Ectodermal cell (in vitro differentiated cells): Measurements from ENCODE around the gene IDH3A.

Experiments used
- H3K27ac ChIP-seq: 2 replicates; pipeline ENCODE4 v1.7.0; 2013; ENCODE audit warnings: mild to moderate bottlenecking, low read depth, low read length; ENCODE audit not compliant: insufficient read depth, poor library complexity, severe bottlenecking
- H3K27me3 ChIP-seq: 2 replicates; pipeline ENCODE4 v1.7.0; 2013; ENCODE audit warnings: mild to moderate bottlenecking, low read length; ENCODE audit not compliant: insufficient read depth, control insufficient read depth, poor library complexity, severe bottlenecking
- H3K36me3 ChIP-seq: one replicate; pipeline ENCODE4 v1.7.0; 2013; ENCODE audit warnings: low read length; ENCODE audit not compliant: control insufficient read depth, insufficient read depth
- H3K4me1 ChIP-seq: one replicate; pipeline ENCODE4 v1.7.0; 2013; ENCODE audit warnings: low read length; ENCODE audit not compliant: control insufficient read depth, insufficient read depth
- H3K4me3 ChIP-seq: 2 replicates; pipeline ENCODE4 v1.7.0; 2013; ENCODE audit warnings: low read depth, low read length, control low read depth; ENCODE audit not compliant: insufficient read depth
- H3K9me3 ChIP-seq: 2 replicates; pipeline ENCODE4 v1.7.0; 2013; ENCODE audit warnings: mild to moderate bottlenecking, low read length, moderate library complexity; ENCODE audit not compliant: control insufficient read depth
- WGBS, 2 experiments: methylation state at CpG; one replicate each; pipeline ENCODE4 v1.1.7; 2013; ENCODE audit warnings: missing lambda C conversion rate in 2 of 2; 5-methylcytosine and 5-hydroxymethylcytosine counted together

The IDH3A gene

GRCh38 chr15:78208887-78209645 lies 59.9 kb downstream of the IDH3A start:
- Histone ChIP-seq H3K4me1 (peaks cover 12% of the 10 kb centered on the region), H3K9me3 (no peaks in the 10 kb centered on the region), H3K27ac (no peak overlapping the region), H3K36me3 (no peaks in the 10 kb centered on the region), H3K27me3 (no peaks in the 10 kb centered on the region), H3K4me3 (no peak overlapping the region)
- WGBS, 2 experiments: 94% methylated on average over 20 of the region's 20 CpGs

- 92 to 93% methylated on average over 9 of the region's 9 CpGs for WGBS, 2 experiments
- Histone ChIP-seq H3K27ac (no peak overlapping the region), H3K27me3 (no peaks in the 10 kb centered on the region), H3K9me3 (no peaks in the 10 kb centered on the region), H3K36me3 (no peaks in the 10 kb centered on the region), H3K4me3 (no peak overlapping the region), H3K4me1 (peaks cover 11% of the 10 kb centered on the region)
Measured at GRCh38 chr15:78209646-78210348, 60.6 kb downstream of the IDH3A start.

- no peaks in the 10 kb centered on the region for H3K36me3 ChIP-seq
- H3K4me1 ChIP-seq: peaks cover 6% of the 10 kb centered on the region
- H3K27me3 ChIP-seq: no peaks in the 10 kb centered on the region
- no peak overlapping the region for H3K27ac ChIP-seq
- H3K9me3 ChIP-seq: no peaks in the 10 kb centered on the region
- H3K4me3 ChIP-seq: no peak overlapping the region
- 84 to 86% methylated on average over 4 to 5 of the region's 5 CpGs for WGBS, 2 experiments
Measured at GRCh38 chr15:78210349-78210717, 61.2 kb downstream of the IDH3A start.

GRCh38 chr15:78211189-78211921 lies 62.2 kb downstream of the IDH3A start:
- H3K4me1 ChIP-seq: peaks cover 6% of the 10 kb centered on the region
- H3K27ac ChIP-seq: no peak overlapping the region
- no peaks in the 10 kb centered on the region for H3K9me3 ChIP-seq
- no peaks in the 10 kb centered on the region for H3K36me3 ChIP-seq
- 89 to 91% methylated on average over 11 to 12 of the region's 12 CpGs for WGBS, 2 experiments
- H3K27me3 ChIP-seq: no peaks in the 10 kb centered on the region
- H3K4me3 ChIP-seq: no peak overlapping the region

- no peaks in the 10 kb centered on the region for H3K27me3 ChIP-seq
- no peak overlapping the region for H3K27ac ChIP-seq
- H3K36me3 ChIP-seq: no peaks in the 10 kb centered on the region
- 97% methylated on average over 9 to 10 of the region's 10 CpGs for WGBS, 2 experiments
- no peaks in the 10 kb centered on the region for H3K4me1 ChIP-seq
- no peak overlapping the region for H3K4me3 ChIP-seq
- H3K9me3 ChIP-seq: no peaks in the 10 kb centered on the region
Measured at GRCh38 chr15:78212008-78212407, 62.8 kb downstream of the IDH3A start.

GRCh38 chr15:78212546-78213424 lies 63.6 kb downstream of the IDH3A start:
- H3K4me3 ChIP-seq: no peak overlapping the region
- no peaks in the 10 kb centered on the region for H3K4me1 ChIP-seq
- no peaks in the 10 kb centered on the region for H3K9me3 ChIP-seq
- no peaks in the 10 kb centered on the region for H3K27me3 ChIP-seq
- H3K36me3 ChIP-seq: no peaks in the 10 kb centered on the region
- 81 to 85% methylated on average over 17 of the region's 17 CpGs for WGBS, 2 experiments
- no peak overlapping the region for H3K27ac ChIP-seq

- no peaks in the 10 kb centered on the region for H3K27me3 ChIP-seq
- H3K36me3 ChIP-seq: no peaks in the 10 kb centered on the region
- H3K4me3 ChIP-seq: no peak overlapping the region
- 91 to 92% methylated on average over 6 of the region's 6 CpGs for WGBS, 2 experiments
- H3K27ac ChIP-seq: no peak overlapping the region
- no peaks in the 10 kb centered on the region for H3K4me1 ChIP-seq
- no peaks in the 10 kb centered on the region for H3K9me3 ChIP-seq
Measured at GRCh38 chr15:78213425-78213750, 64.2 kb downstream of the IDH3A start.

- H3K9me3 ChIP-seq: no peaks in the 10 kb centered on the region
- H3K4me3 ChIP-seq: no peak overlapping the region
- no peaks in the 10 kb centered on the region for H3K36me3 ChIP-seq
- no peak overlapping the region for H3K27ac ChIP-seq
- whole genome bisulfite sequencing, 2 experiments: 90 to 93% methylated on average over 4 of the region's 4 CpGs
- H3K27me3 ChIP-seq: no peaks in the 10 kb centered on the region
- no peaks in the 10 kb centered on the region for H3K4me1 ChIP-seq
Measured at GRCh38 chr15:78213956-78214355, 64.8 kb downstream of the IDH3A start.

- Histone ChIP-seq H3K27ac (no peak overlapping the region), H3K4me1 (no peaks in the 10 kb centered on the region), H3K4me3 (no peak overlapping the region), H3K36me3 (no peaks in the 10 kb centered on the region), H3K9me3 (no peaks in the 10 kb centered on the region), H3K27me3 (no peaks in the 10 kb centered on the region)
- WGBS, 2 experiments: 95 to 96% methylated on average over 7 of the region's 7 CpGs
Measured at GRCh38 chr15:78216276-78217104, 67.3 kb downstream of the IDH3A start.
